ENCODE measurements around the gene CHST11. TPM values are rescaled to one million over a fixed set of nuclear protein-coding genes. Genes with fewer than 3 reads are reported as not detected.
A peak's percentile ranks its signal among the peaks of the same experiment; 100 is the strongest.

CHST11 gene
- total RNA-seq, 1 donor from 2014 or later, result 11.4 TPM

DNA sequence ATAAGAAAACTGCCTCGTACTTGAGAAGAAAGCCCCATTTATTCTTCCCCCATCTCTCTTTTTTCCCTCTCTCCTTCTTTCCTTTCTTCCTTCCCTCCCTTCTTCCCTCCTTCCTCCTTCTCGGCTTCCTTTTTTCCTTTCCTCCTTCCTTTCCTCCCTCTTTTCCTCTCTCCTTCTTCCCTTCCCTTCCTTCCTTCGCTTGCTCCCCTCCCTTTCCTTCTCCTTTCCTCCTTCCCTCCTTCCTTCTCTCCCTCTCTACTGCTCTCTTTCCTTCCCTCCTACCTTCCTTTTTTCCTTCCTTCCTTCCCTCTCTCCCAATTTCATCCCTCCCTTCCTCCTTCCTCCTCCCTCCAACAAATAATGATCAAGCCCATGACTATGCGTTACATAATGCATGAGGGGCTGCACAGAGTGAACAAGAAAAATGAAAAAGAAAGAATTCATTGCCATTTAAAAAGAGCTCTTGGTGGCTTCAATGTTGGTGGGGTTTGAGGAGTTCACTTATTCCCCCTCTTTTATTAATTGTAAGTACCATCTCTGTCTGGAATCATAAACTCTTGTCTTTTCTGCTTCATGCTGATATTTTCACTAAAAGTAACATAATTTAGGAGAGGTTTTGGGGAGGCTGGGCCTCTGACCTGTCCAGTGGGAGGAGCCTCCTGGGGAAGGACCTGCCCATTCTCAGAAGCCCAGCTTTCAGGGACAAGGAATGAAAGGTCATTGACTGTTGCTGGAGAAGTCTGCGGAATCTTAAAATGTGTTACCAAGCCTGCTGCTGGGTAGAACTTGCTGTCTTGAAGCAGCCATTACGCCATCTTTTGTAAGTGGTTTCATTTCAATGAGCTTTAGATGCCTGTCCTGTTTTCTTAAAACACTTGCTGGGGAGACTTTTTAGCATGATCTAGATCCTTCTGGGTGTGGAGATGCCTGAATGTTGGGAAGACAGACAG is 144.3 kb downstream of the CHST11 start:
- TF ChIP-seq, protein P1, sequence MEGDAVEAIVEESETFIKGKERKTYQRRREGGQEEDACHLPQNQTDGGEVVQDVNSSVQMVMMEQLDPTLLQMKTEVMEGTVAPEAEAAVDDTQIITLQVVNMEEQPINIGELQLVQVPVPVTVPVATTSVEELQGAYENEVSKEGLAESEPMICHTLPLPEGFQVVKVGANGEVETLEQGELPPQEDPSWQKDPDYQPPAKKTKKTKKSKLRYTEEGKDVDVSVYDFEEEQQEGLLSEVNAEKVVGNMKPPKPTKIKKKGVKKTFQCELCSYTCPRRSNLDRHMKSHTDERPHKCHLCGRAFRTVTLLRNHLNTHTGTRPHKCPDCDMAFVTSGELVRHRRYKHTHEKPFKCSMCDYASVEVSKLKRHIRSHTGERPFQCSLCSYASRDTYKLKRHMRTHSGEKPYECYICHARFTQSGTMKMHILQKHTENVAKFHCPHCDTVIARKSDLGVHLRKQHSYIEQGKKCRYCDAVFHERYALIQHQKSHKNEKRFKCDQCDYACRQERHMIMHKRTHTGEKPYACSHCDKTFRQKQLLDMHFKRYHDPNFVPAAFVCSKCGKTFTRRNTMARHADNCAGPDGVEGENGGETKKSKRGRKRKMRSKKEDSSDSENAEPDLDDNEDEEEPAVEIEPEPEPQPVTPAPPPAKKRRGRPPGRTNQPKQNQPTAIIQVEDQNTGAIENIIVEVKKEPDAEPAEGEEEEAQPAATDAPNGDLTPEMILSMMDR (IDR thresholded peaks at IDR 0.05; ENCODE audit: unreplicated experiment), result no peak
- H3K4me3 Mint-ChIP-seq (ENCODE audit: low read depth), result no peak overlapping the region
- peaks cover 3% of the 10 kb centered on the region for H3K36me3 Mint-ChIP-seq (ENCODE audit: insufficient read depth)
- H3K9me3 Mint-ChIP-seq (ENCODE audit: low read depth), result no peaks in the 10 kb centered on the region
- no peak for DNase-seq (ENCODE audit: low spot score, unreplicated experiment)
- H3K4me1 Mint-ChIP-seq (ENCODE audit: low read depth), result peaks cover 15% of the 10 kb centered on the region
- no peak overlapping the region for H3K27ac Mint-ChIP-seq
- H3K27me3 Mint-ChIP-seq, result no peaks in the 10 kb centered on the region

- TF ChIP-seq, protein P1 (IDR thresholded peaks at IDR 0.05; ENCODE audit: unreplicated experiment), result no peak
- Mint-ChIP-seq H3K4me1 (ENCODE audit: low read depth) (peaks cover 18% of the 10 kb centered on the region), H3K4me3 (ENCODE audit: low read depth) (no peak overlapping the region), H3K27ac (no peak overlapping the region), H3K9me3 (ENCODE audit: low read depth) (no peaks in the 10 kb centered on the region), H3K27me3 (no peaks in the 10 kb centered on the region), H3K36me3 (ENCODE audit: insufficient read depth) (peaks cover 3% of the 10 kb centered on the region)
- DNase-seq (ENCODE audit: low spot score, unreplicated experiment), result no peak
Measured at GRCh38 chr12:104602406-104602805, 145.7 kb downstream of the CHST11 start.

GRCh38 chr12:104602896-104603295 is 146.1 kb downstream of the CHST11 start:
- H3K27me3 Mint-ChIP-seq, result no peaks in the 10 kb centered on the region
- DNase-seq (ENCODE audit: low spot score, unreplicated experiment), result no peak
- H3K4me3 Mint-ChIP-seq (ENCODE audit: low read depth), result no peak overlapping the region
- H3K4me1 Mint-ChIP-seq (ENCODE audit: low read depth), result peaks cover 19% of the 10 kb centered on the region
- no peaks in the 10 kb centered on the region for H3K9me3 Mint-ChIP-seq (ENCODE audit: low read depth)
- TF ChIP-seq, protein P1 (IDR thresholded peaks at IDR 0.05; ENCODE audit: unreplicated experiment), result no peak
- H3K27ac Mint-ChIP-seq, result no peak overlapping the region
- peaks cover 3% of the 10 kb centered on the region for H3K36me3 Mint-ChIP-seq (ENCODE audit: insufficient read depth)

GRCh38 chr12:104603545-104603973 is 146.8 kb downstream of the CHST11 start:
- H3K27me3 Mint-ChIP-seq, result no peaks in the 10 kb centered on the region
- no peak overlapping the region for H3K4me3 Mint-ChIP-seq (ENCODE audit: low read depth)
- H3K27ac Mint-ChIP-seq, result no peak overlapping the region
- H3K9me3 Mint-ChIP-seq (ENCODE audit: low read depth), result no peaks in the 10 kb centered on the region
- peaks cover 3% of the 10 kb centered on the region for H3K36me3 Mint-ChIP-seq (ENCODE audit: insufficient read depth)
- H3K4me1 Mint-ChIP-seq (ENCODE audit: low read depth), result peaks cover 21% of the 10 kb centered on the region
- TF ChIP-seq, protein P1 (IDR thresholded peaks at IDR 0.05; ENCODE audit: unreplicated experiment), result no peak
- no peak for DNase-seq (ENCODE audit: low spot score, unreplicated experiment)

DNA sequence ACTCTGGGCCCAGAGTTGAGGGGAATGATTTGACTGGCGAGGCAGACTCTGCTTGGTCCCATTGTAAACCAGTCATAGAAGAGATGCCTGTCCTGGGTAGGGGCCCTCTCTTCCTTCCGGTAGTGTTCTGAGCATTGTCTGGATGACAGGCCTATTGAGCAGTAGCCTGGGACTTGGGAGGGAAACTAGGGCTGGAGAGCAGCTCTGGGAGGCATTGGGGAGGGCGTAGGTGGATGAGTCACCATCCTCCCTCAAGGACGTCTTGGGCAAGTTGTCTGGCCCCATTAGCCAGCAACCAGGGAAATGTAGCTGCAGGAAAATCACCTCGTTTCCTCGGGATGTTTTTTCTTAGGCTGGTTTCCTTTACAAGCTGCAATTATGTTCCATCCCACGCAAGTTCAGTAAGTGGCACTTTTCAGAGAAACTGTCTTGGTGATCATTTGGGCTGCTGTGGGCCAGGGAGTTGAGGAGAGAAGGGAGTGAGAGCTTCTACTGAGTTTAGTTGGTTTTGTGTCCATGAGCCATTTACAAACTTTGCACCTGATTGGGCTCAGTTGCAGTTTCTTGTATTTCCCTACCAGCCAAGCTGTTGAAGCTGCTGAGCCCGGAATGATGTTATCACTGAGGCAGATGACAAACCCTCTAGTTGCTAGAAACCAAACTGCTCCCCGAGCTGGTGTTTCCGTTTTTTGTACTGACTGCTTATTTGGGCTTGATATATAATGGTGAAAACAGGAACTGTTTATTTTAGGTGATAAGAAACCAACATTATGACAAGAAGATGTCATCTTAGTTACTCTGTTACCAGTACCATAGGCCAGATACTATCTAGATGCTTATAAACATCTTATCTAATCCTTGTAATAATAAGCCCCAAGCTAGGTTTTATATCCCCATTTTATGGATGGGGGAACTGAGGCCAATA is 147.6 kb downstream of the CHST11 start:
- no peaks in the 10 kb centered on the region for H3K9me3 Mint-ChIP-seq (ENCODE audit: low read depth)
- H3K36me3 Mint-ChIP-seq (ENCODE audit: insufficient read depth), result peaks cover 3% of the 10 kb centered on the region
- TF ChIP-seq, protein P1 (IDR thresholded peaks at IDR 0.05; ENCODE audit: unreplicated experiment), result no peak
- H3K27me3 Mint-ChIP-seq, result no peaks in the 10 kb centered on the region
- H3K4me3 Mint-ChIP-seq (ENCODE audit: low read depth), result no peak overlapping the region
- peaks cover 28% of the 10 kb centered on the region for H3K4me1 Mint-ChIP-seq (ENCODE audit: low read depth)
- peak overlapping the region; percentile 7 for H3K27ac Mint-ChIP-seq
- DNase-seq (ENCODE audit: low spot score, unreplicated experiment), result no peak
